Measurements from ENCODE around the gene CIT. TPM values are rescaled to one million over a fixed set of nuclear protein-coding genes. Genes with fewer than 3 reads are reported as not detected.

CIT gene
- total and polyA plus RNA-seq, 10 of the 15 experiments (the other 5 are each of a cell fraction or from before 2014, with no cell fraction given): 1.0 to 38.2 (median 14.9) TPM

- intact Hi-C loops (cut with micrococcal nuclease; ENCODE audit: unreplicated experiment): no loop called here
- no peak overlapping the region for H3K4me2 ChIP-seq (ENCODE audit: control insufficient read depth, insufficient read depth)
- ChIA-PET RAD21 (ENCODE audit: unreplicated experiment) (no interaction called here), POLR2A (interaction anchor here (0.6 kb wide), 1 partner anchor 1986 kb away, joined by 3 read pairs; no protein-coding TSS in a partner anchor), SMC1A (ENCODE audit: uncharacterized antibody, unreplicated experiment) (interaction anchor here (0.6 to 1.0 kb wide), 3 partner anchors 8 to 61 kb away, joined by 3 read pairs; no protein-coding TSS in a partner anchor), CTCF (interaction anchor here (1.1 kb wide), 1 partner anchor 8 kb away, joined by 4 read pairs; no protein-coding TSS in a partner anchor)
- no TSS peak for BruUV-seq (replicated peaks)
- H3K27me3 ChIP-seq (replicated peaks in 1 of 2; ENCODE audit: control insufficient read depth in 2 of 2, insufficient read depth in 2 of 2, low read length in 1 of 2): no peaks in the 10 kb centered on the region
- in situ Hi-C loops (cut with MboI): no loop called here
- H3K27ac ChIP-seq (ENCODE audit: control insufficient read depth, insufficient read depth): no peak overlapping the region
- H3K9ac ChIP-seq (ENCODE audit: control insufficient read depth, insufficient read depth, low read length): no peak overlapping the region
- TF ChIP-seq NR2F1 (conservative IDR thresholded peaks at IDR 0.05) (no peak), CBFB (IDR thresholded peaks at IDR 0.05; ENCODE audit: low read depth) (no peak)
- H2AFZ ChIP-seq (ENCODE audit: control insufficient read depth, low read depth, low read length): no peak overlapping the region
- FAIRE-seq (no peak), DNase-seq (ENCODE audit: low read depth, low spot score) (no peak), ATAC-seq (no peak)
- no peaks in the 10 kb centered on the region for H3K79me2 ChIP-seq (ENCODE audit: control insufficient read depth, insufficient read depth, low read length)
- H3K9me3 ChIP-seq (replicated peaks; ENCODE audit: control insufficient read depth, insufficient read depth, low read length): no peaks in the 10 kb centered on the region
- H3K4me1 ChIP-seq (ENCODE audit: control insufficient read depth, insufficient read depth, low read length): no peaks in the 10 kb centered on the region
- no peaks in the 10 kb centered on the region for H3K36me3 ChIP-seq (ENCODE audit: control insufficient read depth in 2 of 2, insufficient read depth in 2 of 2, low read length in 1 of 2)
- no peak overlapping the region for H3K4me3 ChIP-seq
- H4K20me1 ChIP-seq (ENCODE audit: control insufficient read depth, insufficient read depth): no peaks in the 10 kb centered on the region
- WGBS (ENCODE audit: insufficient coverage, insufficient replicate concordance, low lambda C conversion rate, missing lambda C conversion rate): 65% methylated on average over 4 of the region's 4 CpGs
Measured at GRCh38 chr12:119910586-119910985, 33.5 kb upstream of the CIT start.

- Histone ChIP-seq H3K27me3 (replicated peaks in 1 of 2; ENCODE audit: control insufficient read depth in 2 of 2, insufficient read depth in 2 of 2, low read length in 1 of 2) (no peaks in the 10 kb centered on the region), H3K4me2 (ENCODE audit: control insufficient read depth, insufficient read depth) (no peak overlapping the region), H3K4me1 (ENCODE audit: control insufficient read depth, insufficient read depth, low read length) (no peaks in the 10 kb centered on the region), H3K9me3 (replicated peaks; ENCODE audit: control insufficient read depth, insufficient read depth, low read length) (no peaks in the 10 kb centered on the region), H2AFZ (ENCODE audit: control insufficient read depth, low read depth, low read length) (peak overlapping the region; percentile 51), H3K79me2 (ENCODE audit: control insufficient read depth, insufficient read depth, low read length) (no peaks in the 10 kb centered on the region), H4K20me1 (ENCODE audit: control insufficient read depth, insufficient read depth) (no peaks in the 10 kb centered on the region), H3K36me3 (ENCODE audit: control insufficient read depth in 2 of 2, insufficient read depth in 2 of 2, low read length in 1 of 2) (no peaks in the 10 kb centered on the region), H3K4me3 (no peak overlapping the region), H3K27ac (ENCODE audit: control insufficient read depth, insufficient read depth) (no peak overlapping the region), H3K9ac (ENCODE audit: control insufficient read depth, insufficient read depth, low read length) (no peak overlapping the region)
- in situ Hi-C loops (cut with MboI): no loop called here
- POLR2A ChIA-PET: interaction anchor here (0.6 kb wide), 1 partner anchor 99 kb away, joined by 4 read pairs; no protein-coding TSS in a partner anchor
- peak; percentile 33 for DNase-seq (ENCODE audit: low read depth, low spot score)
- peak; percentile 99 for ATAC-seq
- intact Hi-C loops (cut with micrococcal nuclease; ENCODE audit: unreplicated experiment): loop anchor here (5.0 to 10.0 kb wide), 2 partner anchors 207 to 235 kb away; partner anchors contain the start of gene PRKAB1
- 0% methylated on average over 5 of the region's 5 CpGs for whole genome bisulfite sequencing (ENCODE audit: insufficient coverage, insufficient replicate concordance, low lambda C conversion rate, missing lambda C conversion rate)
- SMC1A ChIA-PET (ENCODE audit: uncharacterized antibody, unreplicated experiment): interaction anchor here (0.8 to 1.5 kb wide), 8 partner anchors 9 to 291 kb away, joined by 3 to 5 read pairs (median 4); no protein-coding TSS in a partner anchor
- CTCF ChIA-PET: interaction anchor here (0.7 to 2.5 kb wide), 15 partner anchors 9 to 299 kb away, joined by 3 to 12 read pairs (median 4); partner anchors contain the start of gene RPLP0
- BruUV-seq (replicated peaks): no TSS peak
- FAIRE-seq: peak; percentile 94
- RAD21 ChIA-PET (ENCODE audit: unreplicated experiment): interaction anchor here (0.9 to 1.4 kb wide), 5 partner anchors 37 to 244 kb away, joined by 3 to 6 read pairs (median 3); no protein-coding TSS in a partner anchor
- TF ChIP-seq PAX5 (IDR thresholded peaks at IDR 0.05; ENCODE audit: borderline replicate concordance, low read depth, low read length) (no peak), PRDM15 (CRISPR knock-in tag; IDR thresholded peaks at IDR 0.05) (no peak), SPI1 (IDR thresholded peaks at IDR 0.05; ENCODE audit: borderline replicate concordance, insufficient read depth, low read depth, low read length) (no peak), YY1 (IDR thresholded peaks at IDR 0.05; ENCODE audit: low read depth, low read length) (peak; percentile 78), BCL3 (IDR thresholded peaks at IDR 0.05; ENCODE audit: borderline replicate concordance, insufficient read depth, low read depth, low read length, poor library complexity, severe bottlenecking) (peak; percentile 57), USF2 (IDR thresholded peaks at IDR 0.05; ENCODE audit: borderline replicate concordance, low read depth, low read length) (no peak), RAD21 (IDR thresholded peaks at IDR 0.05; ENCODE audit: insufficient read depth, low read depth, low read length) (peak; percentile 96), BHLHE40 (IDR thresholded peaks at IDR 0.05; ENCODE audit: borderline replicate concordance in 1 of 2, low read depth in 2 of 2, low read length in 1 of 2) (no peak)
Measured at GRCh38 chr12:119902084-119902509, 25.0 kb upstream of the CIT start.
